Measurements from ENCODE around the gene PROSER3.
A peak's percentile ranks its signal among the peaks of the same experiment; 100 is the strongest.

The PROSER3 gene

DNA sequence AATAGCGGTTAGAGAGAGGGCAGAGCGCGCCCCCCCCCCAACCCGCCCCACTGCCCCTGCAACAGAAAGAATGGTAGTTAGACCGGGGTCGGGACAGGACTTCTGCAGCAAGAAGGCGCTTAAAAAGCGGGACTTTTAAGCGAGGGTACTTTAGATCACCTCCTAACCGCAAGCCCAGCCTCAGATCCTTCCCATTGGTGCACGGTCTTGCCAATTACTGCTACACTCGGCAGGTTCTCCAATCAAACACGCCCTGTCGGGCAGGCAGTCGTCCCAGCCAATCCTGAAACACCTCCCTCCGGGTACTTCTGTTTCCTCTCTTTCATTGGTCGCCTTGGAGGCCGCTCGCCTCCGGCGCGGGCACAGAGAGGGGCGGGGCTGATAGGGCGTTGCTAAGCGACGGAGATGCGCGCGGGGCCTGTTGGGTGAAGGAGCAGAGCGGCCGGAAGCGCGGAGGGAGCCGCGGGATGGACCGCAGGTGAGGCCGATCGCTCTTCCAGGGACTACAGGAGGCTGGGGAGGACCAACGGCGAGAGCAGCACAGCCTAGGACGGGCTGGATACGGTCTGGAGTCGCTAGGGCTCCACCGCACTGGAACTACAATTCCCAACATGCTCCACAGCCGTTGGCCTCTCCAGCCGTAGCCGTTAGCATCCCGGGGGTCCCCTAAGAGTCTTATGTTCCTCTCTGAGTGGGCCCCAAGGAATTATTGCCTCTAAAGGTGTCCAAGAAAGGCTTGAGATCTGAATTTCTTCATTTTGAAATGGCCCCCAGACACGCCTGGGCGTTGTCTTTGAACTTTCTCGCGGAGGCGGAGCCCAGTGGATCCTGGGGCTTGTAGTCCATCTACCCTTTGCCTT lies at the start of gene PROSER3:
Gene PROSER3 (plus strand): TSS at position 428 of the 860 bp plus-strand sequence. CDS start 40 bp downstream, at position 468.
- peak; percentile 89 for FAIRE-seq
- peak; percentile 98 for DNase-seq (ENCODE audit: low spot score)

DNA sequence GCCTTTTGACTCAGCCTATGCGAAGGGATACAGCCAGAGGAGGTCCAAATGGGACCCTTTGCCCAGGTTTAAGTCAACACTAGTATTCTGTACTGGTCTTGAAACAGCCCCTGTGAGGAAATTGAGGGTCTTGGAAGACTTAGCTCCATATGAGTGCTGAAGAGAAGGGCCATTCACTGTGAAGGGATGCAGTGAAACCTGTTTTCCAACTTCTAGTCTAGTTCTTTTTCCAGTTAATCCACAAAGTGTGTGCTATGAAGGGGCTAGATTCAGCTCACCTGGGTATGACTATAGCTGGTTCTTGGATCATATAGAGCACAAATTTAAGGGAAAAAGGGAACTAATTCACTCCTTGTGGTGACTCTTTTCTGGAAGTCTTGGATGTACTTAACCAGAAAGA lies 49.6 kb upstream of the PROSER3 start:
- DNase-seq (ENCODE audit: low spot score) (no peak), FAIRE-seq (no peak)

DNA sequence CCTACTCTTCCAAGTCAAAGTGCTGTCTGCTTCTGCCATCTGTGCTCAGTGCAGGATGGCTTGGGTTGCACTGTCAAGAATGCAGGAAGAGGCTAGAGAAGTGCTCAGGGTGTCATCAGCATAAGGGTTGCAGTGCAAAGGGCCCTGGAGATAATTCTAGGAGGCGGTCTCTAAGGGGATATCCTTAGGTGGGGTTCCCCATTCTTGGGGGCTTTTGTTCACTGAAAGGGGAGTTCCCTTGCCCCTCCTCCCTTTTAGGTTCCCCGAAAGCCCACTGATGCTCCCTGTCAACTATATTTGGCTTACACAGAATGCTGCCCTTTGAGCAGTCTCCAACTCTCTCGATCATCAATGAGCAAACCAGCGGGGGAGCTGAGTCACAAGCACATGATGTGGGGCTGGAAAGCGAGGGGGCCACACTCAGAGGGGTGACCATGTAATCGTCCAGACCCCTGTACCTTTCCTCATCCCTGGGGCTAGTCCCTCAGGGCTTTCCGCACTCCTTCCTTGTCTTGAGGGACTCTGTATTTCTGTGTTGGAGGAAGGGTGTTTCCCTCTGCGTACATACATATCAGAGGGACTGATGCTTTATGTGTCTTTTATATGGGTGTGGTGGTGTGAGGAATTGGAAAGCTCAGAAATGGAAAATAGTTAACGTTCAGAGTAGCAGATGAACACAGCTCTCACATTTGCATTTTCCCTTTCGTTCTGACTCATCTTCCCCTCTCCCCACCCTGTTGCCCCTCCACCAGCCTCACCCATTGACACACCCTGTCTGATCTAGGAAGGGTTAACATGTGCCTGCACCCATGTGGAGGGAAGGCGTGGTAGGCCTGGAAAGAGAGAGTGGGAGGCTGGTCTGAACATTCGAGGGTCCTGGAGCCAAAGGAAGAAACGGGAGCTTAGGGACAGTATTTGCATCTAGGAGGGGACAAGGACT lies 46.9 kb upstream of the PROSER3 start:
- FAIRE-seq, result no peak
- DNase-seq (ENCODE audit: low spot score), result no peak

DNA sequence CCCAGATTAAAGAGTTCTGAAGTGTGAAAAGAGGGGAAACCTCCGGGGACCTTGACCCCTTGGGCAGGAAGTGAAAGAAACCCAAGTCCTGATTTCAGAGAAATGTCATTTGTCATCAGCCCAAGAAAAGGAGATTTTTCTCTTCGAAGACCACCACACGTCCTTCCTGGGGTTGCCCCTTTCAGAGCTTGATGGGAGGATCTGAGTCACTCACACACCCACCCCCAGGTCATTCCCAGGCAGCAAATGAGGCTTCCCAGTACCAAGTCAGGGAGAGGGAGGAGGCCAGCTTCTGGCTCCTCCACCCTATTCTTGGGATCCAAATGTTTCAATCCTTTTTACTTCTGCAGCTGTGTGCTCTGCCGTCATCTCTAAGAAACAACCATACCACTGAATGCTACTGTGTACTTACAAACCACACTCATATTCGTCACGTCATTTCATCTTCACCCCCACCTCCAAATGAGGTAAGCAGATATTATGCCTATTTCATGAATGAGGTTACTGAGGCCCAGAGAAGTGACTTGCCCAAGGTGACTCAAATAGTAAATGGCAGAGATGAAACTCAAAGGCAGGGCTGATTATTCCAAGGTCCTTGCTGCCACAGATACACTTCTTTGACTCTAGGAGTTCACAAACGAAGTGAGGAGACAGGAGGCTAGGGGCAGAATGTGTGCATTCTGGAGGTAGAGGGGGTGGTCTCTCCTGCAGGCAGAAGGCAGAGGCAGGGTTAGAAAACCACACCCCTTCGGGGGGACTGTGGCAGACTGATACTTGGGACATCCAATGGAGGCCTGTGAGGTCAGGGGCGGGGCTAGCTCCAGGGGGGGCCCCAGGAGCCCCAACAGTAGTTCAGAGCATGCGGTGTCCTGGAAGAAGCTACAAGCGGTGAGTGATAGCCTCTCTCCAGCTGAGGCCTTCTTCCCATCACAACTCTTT lies 45.1 kb upstream of the PROSER3 start:
- no peak for FAIRE-seq

GRCh38 chr19:35713506-35713850 lies 44.5 kb upstream of the PROSER3 start:
- no peak for DNase-seq (ENCODE audit: low spot score)
- FAIRE-seq, result no peak

More for the DNA sequence above, 45.1 kb upstream of the PROSER3 start:
- no peak for DNase-seq (ENCODE audit: low spot score)

GRCh38 chr19:35713904-35714495 lies 44.0 kb upstream of the PROSER3 start:
- FAIRE-seq, result no peak
- no peak for DNase-seq (ENCODE audit: low spot score)

DNA sequence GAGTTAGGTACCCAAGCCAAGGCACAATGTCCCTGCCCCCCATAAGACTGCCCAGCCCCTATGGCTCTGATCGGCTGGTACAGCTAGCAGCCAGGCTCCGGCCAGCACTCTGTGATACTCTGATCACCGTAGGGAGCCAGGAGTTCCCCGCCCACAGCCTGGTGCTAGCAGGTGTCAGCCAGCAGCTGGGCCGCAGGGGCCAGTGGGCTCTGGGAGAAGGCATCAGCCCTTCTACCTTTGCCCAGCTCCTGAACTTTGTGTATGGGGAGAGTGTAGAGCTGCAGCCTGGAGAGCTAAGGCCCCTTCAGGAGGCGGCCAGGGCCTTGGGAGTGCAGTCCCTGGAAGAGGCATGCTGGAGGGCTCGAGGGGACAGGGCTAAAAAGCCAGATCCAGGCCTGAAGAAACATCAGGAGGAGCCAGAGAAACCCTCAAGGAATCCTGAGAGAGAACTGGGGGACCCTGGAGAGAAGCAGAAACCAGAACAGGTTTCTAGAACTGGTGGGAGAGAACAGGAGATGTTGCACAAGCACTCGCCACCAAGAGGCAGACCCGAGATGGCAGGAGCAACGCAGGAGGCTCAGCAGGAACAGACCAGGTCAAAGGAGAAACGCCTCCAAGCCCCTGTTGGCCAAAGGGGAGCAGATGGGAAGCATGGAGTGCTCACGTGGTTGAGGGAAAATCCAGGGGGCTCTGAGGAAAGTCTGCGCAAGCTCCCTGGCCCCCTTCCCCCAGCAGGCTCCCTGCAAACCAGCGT lies 43.2 kb upstream of the PROSER3 start:
- FAIRE-seq (no peak), DNase-seq (ENCODE audit: low spot score) (no peak)

- FAIRE-seq (no peak), DNase-seq (ENCODE audit: low spot score) (no peak)
Observed at GRCh38 chr19:35715355-35715809, 42.6 kb upstream of the PROSER3 start.

- peak; percentile 3 for DNase-seq (ENCODE audit: low spot score)
Observed at GRCh38 chr19:35715981-35716800, 41.8 kb upstream of the PROSER3 start.

GRCh38 chr19:35716801-35717664 lies 40.9 kb upstream of the PROSER3 start:
- FAIRE-seq, result no peak
- DNase-seq (ENCODE audit: low spot score), result peak; percentile 79

More at GRCh38 chr19:35715981-35716800, 41.8 kb upstream of the PROSER3 start:
- no peak for FAIRE-seq

- DNase-seq (ENCODE audit: low spot score), result peak; percentile 87
Observed at GRCh38 chr19:35717665-35718344, 40.2 kb upstream of the PROSER3 start, which contains the start of gene KMT2B. KMT2B (plus strand) TSS chr19:35718003; CDS start chr19:35718019, 16 bp downstream.

GRCh38 chr19:35718345-35719041 lies 39.5 kb upstream of the PROSER3 start:
- DNase-seq (ENCODE audit: low spot score) (no peak), FAIRE-seq (no peak)

More at GRCh38 chr19:35717665-35718344, 40.2 kb upstream of the PROSER3 start, which contains the start of gene KMT2B:
- no peak for FAIRE-seq

DNA sequence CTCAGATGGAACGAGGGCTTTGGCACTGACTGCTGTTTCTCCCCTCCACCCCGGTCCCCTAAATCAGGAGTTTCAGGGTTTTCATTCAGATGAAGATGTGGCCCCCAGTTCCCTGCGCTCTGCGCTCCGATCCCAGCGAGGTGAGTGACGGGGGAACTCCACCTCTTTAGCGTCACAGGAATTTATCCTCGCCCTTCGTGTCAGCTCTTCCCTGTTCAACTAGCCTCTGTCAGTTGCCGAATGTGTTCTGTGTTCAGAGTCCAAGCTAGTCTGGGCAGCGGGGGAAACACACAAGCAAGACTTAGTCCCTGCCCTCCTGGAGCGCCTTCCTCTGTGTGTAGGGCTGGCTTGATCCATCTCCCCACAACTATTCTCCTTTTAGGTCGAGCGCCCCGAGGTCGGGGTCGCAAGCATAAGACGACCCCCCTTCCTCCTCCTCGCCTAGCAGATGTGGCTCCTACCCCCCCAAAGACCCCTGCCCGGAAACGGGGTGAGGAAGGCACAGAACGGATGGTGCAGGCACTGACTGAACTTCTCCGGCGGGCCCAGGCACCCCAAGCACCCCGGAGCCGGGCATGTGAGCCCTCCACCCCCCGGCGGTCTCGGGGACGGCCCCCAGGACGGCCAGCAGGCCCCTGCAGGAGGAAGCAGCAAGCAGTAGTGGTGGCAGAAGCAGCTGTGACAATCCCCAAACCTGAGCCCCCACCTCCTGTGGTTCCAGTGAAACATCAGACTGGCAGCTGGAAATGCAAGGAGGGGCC lies 38.4 kb upstream of the PROSER3 start:
- DNase-seq (ENCODE audit: low spot score), result no peak

GRCh38 chr19:35720163-35720524 lies 37.8 kb upstream of the PROSER3 start:
- FAIRE-seq, result no peak
- DNase-seq (ENCODE audit: low spot score), result no peak

More for the DNA sequence above, 38.4 kb upstream of the PROSER3 start:
- FAIRE-seq, result no peak

GRCh38 chr19:35720648-35721047 lies 37.3 kb upstream of the PROSER3 start:
- DNase-seq (ENCODE audit: low spot score) (no peak), FAIRE-seq (no peak)

GRCh38 chr19:35721374-35721773 lies 36.6 kb upstream of the PROSER3 start:
- DNase-seq (ENCODE audit: low spot score) (no peak), FAIRE-seq (no peak)

Measured in RCC 7860 (cell line).